Kasumi-1 (cell line): ENCODE measurements around the gene PCSK4.

ENCODE experiments used
- DNase-seq, 2 experiments: peaks; one replicate each; lab custom pipeline; 2025; lab: John Stamatoyannopoulos, UW

The PCSK4 gene

GRCh38 chr19:1470305-1471009, 19.7 kb downstream of the PCSK4 start:
- no peak for DNase-seq

GRCh38 chr19:1470055-1470304, 20.2 kb downstream of the PCSK4 start:
- no peak for DNase-seq

DNA sequence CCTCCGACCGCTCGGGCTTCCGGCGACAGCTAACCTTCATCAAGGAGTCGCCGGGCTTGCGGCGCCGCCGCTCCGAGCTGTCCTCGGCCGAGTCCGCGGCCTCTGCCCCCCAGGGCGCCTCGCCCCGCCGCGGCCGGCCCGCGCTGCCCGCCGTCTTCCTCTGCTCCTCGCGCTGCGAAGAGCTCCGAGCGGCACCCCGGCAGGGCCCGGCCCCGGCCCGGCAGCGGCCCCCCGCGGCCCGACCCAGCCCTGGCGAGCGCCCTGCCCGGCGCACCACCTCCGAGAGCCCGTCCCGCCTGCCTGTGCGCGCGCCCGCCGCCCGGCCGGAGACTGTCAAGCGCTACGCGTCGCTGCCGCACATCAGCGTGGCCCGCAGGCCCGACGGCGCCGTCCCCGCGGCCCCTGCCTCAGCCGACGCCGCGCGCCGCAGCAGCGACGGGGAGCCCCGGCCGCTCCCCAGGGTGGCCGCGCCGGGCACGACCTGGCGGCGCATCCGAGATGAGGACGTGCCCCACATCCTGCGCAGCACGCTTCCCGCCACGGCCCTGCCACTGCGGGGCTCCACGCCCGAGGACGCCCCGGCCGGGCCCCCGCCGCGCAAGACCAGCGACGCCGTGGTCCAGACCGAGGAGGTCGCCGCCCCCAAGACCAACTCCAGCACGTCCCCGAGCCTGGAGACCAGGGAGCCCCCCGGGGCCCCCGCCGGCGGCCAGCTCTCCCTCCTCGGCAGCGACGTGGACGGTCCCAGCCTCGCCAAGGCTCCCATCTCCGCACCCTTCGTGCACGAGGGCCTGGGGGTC, 20.7 kb downstream of the PCSK4 start:
- DNase-seq = peak; percentile 41

GRCh38 chr19:1468821-1469254, 21.3 kb downstream of the PCSK4 start:
- DNase-seq = peak; percentile 39 to 41

- DNase-seq = no peak
These were observed 21.8 kb downstream of the PCSK4 start for GRCh38 chr19:1468274-1468820.

DNA sequence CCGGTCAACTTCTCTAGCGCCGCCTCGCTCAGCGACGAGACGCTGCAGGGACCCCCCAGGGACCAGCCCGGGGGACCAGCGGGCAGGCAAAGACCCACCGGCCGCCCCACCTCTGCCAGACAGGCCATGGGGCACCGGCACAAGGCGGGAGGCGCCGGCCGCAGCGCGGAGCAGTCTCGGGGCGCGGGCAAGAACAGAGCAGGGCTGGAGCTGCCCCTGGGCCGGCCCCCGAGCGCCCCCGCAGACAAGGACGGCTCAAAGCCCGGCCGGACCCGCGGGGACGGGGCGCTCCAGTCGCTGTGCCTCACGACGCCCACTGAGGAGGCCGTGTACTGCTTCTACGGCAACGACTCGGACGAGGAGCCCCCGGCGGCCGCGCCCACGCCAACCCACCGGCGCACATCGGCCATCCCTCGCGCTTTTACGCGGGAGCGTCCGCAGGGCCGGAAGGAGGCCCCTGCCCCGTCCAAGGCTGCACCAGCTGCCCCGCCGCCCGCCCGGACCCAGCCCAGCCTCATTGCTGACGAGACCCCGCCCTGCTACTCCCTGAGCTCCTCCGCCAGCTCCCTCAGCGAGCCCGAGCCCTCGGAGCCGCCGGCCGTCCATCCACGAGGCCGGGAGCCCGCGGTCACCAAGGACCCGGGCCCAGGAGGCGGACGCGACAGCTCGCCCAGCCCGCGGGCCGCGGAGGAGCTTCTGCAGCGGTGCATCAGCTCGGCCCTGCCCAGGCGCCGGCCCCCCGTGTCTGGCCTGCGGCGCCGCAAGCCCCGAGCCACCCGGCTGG, 22.5 kb downstream of the PCSK4 start:
- DNase-seq = no peak

DNA sequence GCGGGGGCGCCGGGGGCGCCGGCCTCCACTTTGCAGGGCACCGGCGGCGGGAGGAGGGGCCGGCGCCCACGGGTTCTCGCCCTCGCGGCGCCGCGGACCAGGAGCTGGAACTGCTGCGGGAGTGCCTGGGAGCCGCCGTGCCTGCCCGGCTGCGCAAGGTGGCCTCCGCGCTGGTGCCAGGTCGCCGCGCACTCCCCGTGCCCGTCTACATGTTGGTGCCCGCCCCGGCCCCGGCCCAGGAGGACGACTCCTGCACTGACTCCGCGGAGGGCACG, 23.0 kb downstream of the PCSK4 start:
- DNase-seq = no peak

DNA sequence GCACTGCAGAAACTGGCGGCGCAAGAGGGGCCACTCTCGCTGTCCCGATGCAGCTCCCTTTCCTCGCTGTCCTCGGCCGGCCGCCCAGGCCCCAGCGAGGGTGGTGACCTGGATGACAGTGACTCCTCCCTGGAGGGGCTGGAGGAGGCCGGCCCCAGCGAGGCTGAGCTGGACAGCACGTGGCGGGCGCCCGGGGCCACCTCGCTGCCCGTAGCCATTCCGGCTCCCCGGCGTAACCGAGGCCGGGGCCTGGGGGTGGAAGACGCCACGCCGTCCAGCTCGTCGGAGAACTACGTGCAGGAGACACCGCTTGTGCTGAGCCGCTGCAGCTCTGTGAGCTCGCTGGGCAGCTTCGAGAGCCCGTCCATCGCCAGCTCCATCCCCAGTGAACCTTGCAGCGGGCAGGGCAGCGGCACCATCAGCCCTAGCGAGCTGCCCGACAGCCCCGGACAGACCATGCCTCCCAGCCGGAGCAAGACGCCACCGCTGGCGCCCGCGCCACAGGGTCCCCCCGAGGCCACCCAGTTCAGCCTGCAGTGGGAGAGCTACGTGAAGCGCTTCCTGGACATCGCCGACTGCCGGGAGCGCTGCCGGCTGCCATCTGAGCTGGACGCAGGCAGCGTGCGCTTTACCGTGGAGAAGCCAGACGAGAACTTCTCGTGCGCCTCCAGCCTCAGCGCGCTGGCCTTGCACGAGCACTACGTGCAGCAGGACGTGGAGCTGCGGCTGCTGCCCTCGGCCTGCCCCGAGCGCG, 23.5 kb downstream of the PCSK4 start:
- no peak for DNase-seq

DNA sequence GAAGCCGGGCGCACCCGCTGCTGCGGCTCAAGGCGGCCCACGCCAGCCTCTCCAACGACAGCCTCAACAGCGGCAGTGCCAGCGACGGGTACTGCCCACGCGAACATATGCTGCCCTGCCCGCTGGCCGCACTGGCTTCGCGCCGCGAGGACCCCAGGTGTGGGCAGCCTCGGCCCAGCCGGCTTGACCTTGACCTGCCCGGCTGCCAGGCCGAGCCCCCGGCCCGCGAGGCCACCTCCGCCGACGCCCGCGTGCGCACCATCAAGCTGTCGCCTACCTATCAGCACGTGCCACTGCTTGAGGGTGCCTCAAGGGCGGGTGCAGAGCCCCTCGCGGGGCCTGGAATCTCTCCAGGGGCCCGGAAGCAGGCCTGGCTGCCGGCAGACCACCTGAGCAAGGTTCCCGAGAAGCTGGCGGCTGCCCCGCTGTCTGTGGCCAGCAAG, 24.1 kb downstream of the PCSK4 start:
- DNase-seq = no peak

GRCh38 chr19:1465191-1466016, 24.7 kb downstream of the PCSK4 start:
- no peak for DNase-seq

- no peak for DNase-seq
These were observed 28.3 kb downstream of the PCSK4 start for GRCh38 chr19:1461862-1462261.

DNA sequence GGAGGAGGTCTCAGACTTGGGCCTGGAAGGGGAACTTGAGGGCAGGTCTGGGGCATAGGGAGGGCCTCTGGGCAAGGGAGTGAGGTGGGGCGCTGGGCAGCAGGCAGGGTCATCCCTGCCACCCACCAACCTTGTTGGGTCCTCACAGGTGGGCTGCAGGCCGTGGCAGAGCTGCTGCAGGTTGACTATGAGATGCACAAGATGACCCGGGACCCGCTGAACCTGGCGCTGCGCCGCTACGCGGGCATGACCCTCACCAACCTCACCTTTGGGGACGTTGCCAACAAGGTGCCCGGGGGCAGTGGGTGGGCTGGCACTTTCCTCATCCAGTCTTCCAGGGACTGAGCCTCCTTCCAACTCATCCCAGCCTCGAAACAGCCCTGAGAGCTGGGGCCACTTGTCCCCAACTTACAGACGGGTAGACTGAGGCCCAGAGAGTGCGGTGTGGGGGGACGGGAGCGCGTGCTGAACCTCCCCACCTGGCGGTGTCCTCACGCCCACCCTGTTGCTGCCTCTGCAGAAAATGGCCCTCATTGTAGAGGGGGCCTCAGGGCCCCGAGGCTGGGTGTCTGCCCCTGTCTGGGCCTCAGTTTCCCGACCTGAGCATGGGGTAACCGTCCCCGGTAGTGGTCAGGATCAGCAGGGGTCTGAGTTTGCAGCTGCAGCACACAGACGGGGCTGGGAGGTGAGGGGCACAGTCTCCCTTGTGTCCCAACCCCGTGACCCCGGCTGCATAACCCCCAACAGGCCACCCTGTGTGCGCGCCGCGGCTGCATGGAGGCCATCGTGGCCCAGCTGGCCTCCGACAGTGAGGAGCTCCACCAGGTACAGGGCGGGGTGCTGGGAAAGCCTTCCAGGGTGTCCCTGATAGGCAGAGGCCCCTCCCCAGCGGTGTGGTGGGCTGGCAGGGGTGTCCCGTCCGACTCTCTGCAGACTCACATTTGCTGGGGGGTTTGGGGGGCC, 29.8 kb downstream of the PCSK4 start:
- DNase-seq = no peak

DNA sequence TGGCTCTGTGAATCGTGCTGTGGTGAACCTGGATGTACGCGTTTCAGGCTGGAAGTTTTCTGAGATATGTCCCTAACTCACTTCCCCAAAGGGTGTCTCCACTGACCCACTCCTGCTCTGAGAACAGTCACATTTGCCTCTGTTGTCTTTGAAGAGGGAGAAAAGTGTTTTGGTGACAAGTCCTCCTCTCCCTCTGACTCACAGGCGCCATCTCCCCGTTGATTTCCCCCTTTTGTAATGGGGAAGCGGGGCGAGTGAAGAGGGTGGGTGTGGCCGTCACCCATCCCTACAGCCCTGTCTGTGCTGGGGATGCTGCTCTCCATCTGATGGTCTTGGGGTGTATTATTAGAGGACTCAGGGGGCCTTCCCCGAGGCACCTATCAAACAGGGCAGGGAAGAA, 30.7 kb downstream of the PCSK4 start:
- no peak for DNase-seq

GRCh38 chr19:1457892-1458291, 32.3 kb downstream of the PCSK4 start:
- no peak for DNase-seq

GRCh38 chr19:1457031-1457739, 33.0 kb downstream of the PCSK4 start:
- no peak for DNase-seq

GRCh38 chr19:1456121-1456900, 33.8 kb downstream of the PCSK4 start:
- no peak for DNase-seq

GRCh38 chr19:1455336-1456120, 34.6 kb downstream of the PCSK4 start:
- DNase-seq = peak; percentile 65 to 71

DNA sequence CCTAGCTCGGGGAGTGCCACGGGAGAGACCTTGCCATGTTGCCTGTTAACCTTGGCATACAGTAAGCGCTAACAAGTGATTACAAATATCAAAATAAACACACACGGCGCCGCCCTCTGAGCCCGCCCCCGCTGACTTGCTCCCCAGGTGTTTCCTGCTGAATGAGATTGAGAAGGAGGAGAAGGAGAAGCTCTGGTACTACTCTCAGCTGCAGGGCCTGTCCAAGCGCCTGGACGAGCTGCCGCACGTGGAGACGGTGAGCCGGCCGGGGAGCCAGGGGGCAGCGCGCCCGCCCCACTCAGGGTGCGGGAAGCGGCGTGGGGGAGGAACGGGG, 35.2 kb downstream of the PCSK4 start:
- peak; percentile 19 to 41 for DNase-seq
